ENCODE measurements around the gene ARF1.

GRCh38 chr1:228112167-228112566 lies 29.7 kb downstream of the ARF1 start:
- TF ChIP-seq ZNF274 (IDR thresholded peaks at IDR 0.05; ENCODE audit: insufficient read depth, insufficient read length) (no peak), RCOR1 (conservative IDR thresholded peaks at IDR 0.05; ENCODE audit: low read depth, low read length) (no peak), CTCF (IDR thresholded peaks at IDR 0.05 in 2 of 3, conservative IDR thresholded peaks at IDR 0.05 in 1 of 3; ENCODE audit: control insufficient read depth in 2 of 3, extremely low read depth in 1 of 3, insufficient read depth in 1 of 3, low read depth in 3 of 3, low read length in 3 of 3) (no peak), FOXM1 (IDR thresholded peaks at IDR 0.05; ENCODE audit: low read depth, low read length) (no peak), HCFC1 (IDR thresholded peaks at IDR 0.05; ENCODE audit: low read length) (no peak), USF2 (IDR thresholded peaks at IDR 0.05; ENCODE audit: borderline replicate concordance, low read depth, low read length) (no peak), CHD2 (IDR thresholded peaks at IDR 0.05; ENCODE audit: borderline replicate concordance, low read depth, low read length) (no peak)

Data from GM12878 (cell line).